GM18870 (cell line): ENCODE results near the gene ZDHHC8.

Experiments used
- ATAC-seq: cut with Tn5 transposase; IDR thresholded peaks from one replicate; pipeline ENCODE4 v1.9.1; 2021; ENCODE audit warnings: moderate library complexity; ENCODE audit not compliant: unreplicated experiment

ZDHHC8 gene

GRCh38 chr22:20177217-20177911, 45.8 kb downstream of the ZDHHC8 start:
- ATAC-seq = no peak

GRCh38 chr22:20178075-20178914, 46.7 kb downstream of the ZDHHC8 start:
- no peak for ATAC-seq

GRCh38 chr22:20178915-20179227, 47.3 kb downstream of the ZDHHC8 start:
- no peak for ATAC-seq

GRCh38 chr22:20179455-20180244, 48.0 kb downstream of the ZDHHC8 start:
- no peak for ATAC-seq

- no peak for ATAC-seq
Measured at GRCh38 chr22:20180245-20180630, 48.6 kb downstream of the ZDHHC8 start.

- ATAC-seq = no peak
Measured at GRCh38 chr22:20180640-20181039, 49.0 kb downstream of the ZDHHC8 start.

- no peak for ATAC-seq
Measured at GRCh38 chr22:20181194-20181883, 49.7 kb downstream of the ZDHHC8 start.

GRCh38 chr22:20181884-20182236, 50.3 kb downstream of the ZDHHC8 start:
- ATAC-seq = no peak

- no peak for ATAC-seq
Measured at GRCh38 chr22:20182365-20182764, 50.8 kb downstream of the ZDHHC8 start.

- ATAC-seq = no peak
Measured at GRCh38 chr22:20183101-20183500, 51.5 kb downstream of the ZDHHC8 start.

- ATAC-seq = no peak
Measured at GRCh38 chr22:20183823-20184222, 52.2 kb downstream of the ZDHHC8 start.

GRCh38 chr22:20184501-20185165, 53.0 kb downstream of the ZDHHC8 start:
- no peak for ATAC-seq

- no peak for ATAC-seq
Measured at GRCh38 chr22:20185750-20186149, 54.1 kb downstream of the ZDHHC8 start.

GRCh38 chr22:20186183-20186870, 54.7 kb downstream of the ZDHHC8 start:
- no peak for ATAC-seq

GRCh38 chr22:20186871-20187546, 55.4 kb downstream of the ZDHHC8 start:
- ATAC-seq = no peak

GRCh38 chr22:20187777-20188566, 56.4 kb downstream of the ZDHHC8 start:
- ATAC-seq = no peak

- no peak for ATAC-seq
Measured at GRCh38 chr22:20188567-20188877, 56.9 kb downstream of the ZDHHC8 start.

- no peak for ATAC-seq
Measured at GRCh38 chr22:20191000-20191515, 59.5 kb downstream of the ZDHHC8 start.

GRCh38 chr22:20191803-20192202, 60.2 kb downstream of the ZDHHC8 start:
- ATAC-seq = no peak
